Smooth muscle cell (in vitro differentiated cells): Measurements from ENCODE around the gene PROCA1. TPM values are rescaled to one million over a fixed set of nuclear protein-coding genes. Genes with fewer than 3 reads are reported as not detected.

Experiments used
- DNase-seq: peaks from one replicate; lab custom pipeline; 2025; ENCODE audit not compliant: unreplicated experiment; lab: John Stamatoyannopoulos, UW
- H2AFZ ChIP-seq: fragments of 200-600 bp; sonication (generic); 2 replicates; pipeline ENCODE4 v1.6.0; 2016; ENCODE audit warnings: antibody characterized with exemption, low read depth, mild to moderate bottlenecking
- H3F3A ChIP-seq: fragments of 200-600 bp; sonication (generic); 2 replicates; pipeline ENCODE4 v1.6.0; 2017; ENCODE audit warnings: antibody characterized with exemption, low read depth
- H3K27ac ChIP-seq: fragments of 200-600 bp; sonication (generic); 2 replicates; pipeline ENCODE4 v1.5.1; 2016; ENCODE audit warnings: low read depth, mild to moderate bottlenecking
- H3K27me3 ChIP-seq: fragments of 200-600 bp; sonication (generic); 2 replicates; pipeline ENCODE4 v1.6.1; 2016; ENCODE audit warnings: low read depth, mild to moderate bottlenecking
- H3K36me3 ChIP-seq: fragments of 200-600 bp; sonication (generic); 2 replicates; pipeline ENCODE4 v1.5.1; 2016; ENCODE audit warnings: low read depth
- H3K4me1 ChIP-seq: fragments of 200-600 bp; sonication (generic); 2 replicates; pipeline ENCODE4 v1.5.1; 2016; ENCODE audit warnings: low read depth
- H3K4me2 ChIP-seq: fragments of 200-600 bp; sonication (generic); 2 replicates; pipeline ENCODE4 v1.6.0; 2016; ENCODE audit warnings: mild to moderate bottlenecking
- H3K4me3 ChIP-seq: fragments of 200-600 bp; sonication (generic); 2 replicates; pipeline ENCODE4 v1.5.1; 2016; ENCODE audit warnings: mild to moderate bottlenecking
- H3K79me2 ChIP-seq: fragments of 200-600 bp; sonication (generic); 2 replicates; pipeline ENCODE4 v1.6.0; 2016; ENCODE audit warnings: low read depth, mild to moderate bottlenecking
- H3K9ac ChIP-seq: fragments of 200-600 bp; sonication (generic); 2 replicates; pipeline ENCODE4 v1.6.0; 2016; ENCODE audit warnings: low read depth
- H3K9me3 ChIP-seq: fragments of 200-600 bp; sonication (generic); replicated peaks from 2 replicates; pipeline ENCODE4 v1.5.1; 2016; ENCODE audit warnings: low read depth
- H4K20me1 ChIP-seq: fragments of 200-600 bp; sonication (generic); 2 replicates; pipeline ENCODE4 v1.6.0; 2016; ENCODE audit warnings: low read depth
- WGBS: methylation state at CpG from one replicate; pipeline ENCODE4 v1.1.7; 2016; ENCODE audit warnings: low lambda C conversion rate; 5-methylcytosine and 5-hydroxymethylcytosine counted together
- polyA plus RNA-seq: library from polyadenylated mRNA; unstranded; fragments of >200 nt; fragmentation: Nextera tagmentation; extraction: Ambion mirVana; gene quantifications from 2 replicates; pipeline ENCODE4 v1.2.1, GENCODE V29; 2016
- total RNA-seq: library from RNA; depleted of rRNA; stranded (reverse); fragments of >200 nt; gene quantifications from 2 replicates; pipeline ENCODE4 v1.2.3, GENCODE V29; 2014
- TF ChIP-seq, protein P1 (sequence below): fragments of 200-600 bp; sonication (generic); IDR thresholded peaks from 2 replicates; pipeline ENCODE4 v1.5.1; 2017; ENCODE audit warnings: borderline replicate concordance, mild to moderate bottlenecking, antibody characterized with exemption; ENCODE audit not compliant: insufficient read depth, poor library complexity, severe bottlenecking

PROCA1 gene
- total RNA-seq (1.9 and 3.0 TPM in 2 replicates), polyA plus RNA-seq (1.8 and 3.0 TPM in 2 replicates)

GRCh38 chr17:28711723-28712031, at the start of gene PROCA1:
Gene PROCA1 (minus strand): TSS chr17:28711888. CDS start chr17:28711660, 228 bp downstream.
- H3K4me3 ChIP-seq: peak within 1 kb of the TSS; percentile 66
- peaks cover 29% of the 10 kb centered on the region for H3F3A ChIP-seq
- peaks cover 18% of the 10 kb centered on the region for H3K4me1 ChIP-seq
- no peaks in the 10 kb centered on the region for H3K36me3 ChIP-seq
- peak within 1 kb of the TSS; percentile 63 for H3K9ac ChIP-seq
- no peak for DNase-seq
- peak within 1 kb of the TSS; percentile 81 for H3K27ac ChIP-seq
- TF ChIP-seq, protein P1, sequence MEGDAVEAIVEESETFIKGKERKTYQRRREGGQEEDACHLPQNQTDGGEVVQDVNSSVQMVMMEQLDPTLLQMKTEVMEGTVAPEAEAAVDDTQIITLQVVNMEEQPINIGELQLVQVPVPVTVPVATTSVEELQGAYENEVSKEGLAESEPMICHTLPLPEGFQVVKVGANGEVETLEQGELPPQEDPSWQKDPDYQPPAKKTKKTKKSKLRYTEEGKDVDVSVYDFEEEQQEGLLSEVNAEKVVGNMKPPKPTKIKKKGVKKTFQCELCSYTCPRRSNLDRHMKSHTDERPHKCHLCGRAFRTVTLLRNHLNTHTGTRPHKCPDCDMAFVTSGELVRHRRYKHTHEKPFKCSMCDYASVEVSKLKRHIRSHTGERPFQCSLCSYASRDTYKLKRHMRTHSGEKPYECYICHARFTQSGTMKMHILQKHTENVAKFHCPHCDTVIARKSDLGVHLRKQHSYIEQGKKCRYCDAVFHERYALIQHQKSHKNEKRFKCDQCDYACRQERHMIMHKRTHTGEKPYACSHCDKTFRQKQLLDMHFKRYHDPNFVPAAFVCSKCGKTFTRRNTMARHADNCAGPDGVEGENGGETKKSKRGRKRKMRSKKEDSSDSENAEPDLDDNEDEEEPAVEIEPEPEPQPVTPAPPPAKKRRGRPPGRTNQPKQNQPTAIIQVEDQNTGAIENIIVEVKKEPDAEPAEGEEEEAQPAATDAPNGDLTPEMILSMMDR: no peak
- peaks cover 12% of the 10 kb centered on the region for H3K79me2 ChIP-seq
- H3K27me3 ChIP-seq: no peaks in the 10 kb centered on the region
- H3K9me3 ChIP-seq: no peaks in the 10 kb centered on the region
- peaks cover 23% of the 10 kb centered on the region for H4K20me1 ChIP-seq
- no peak within 1 kb of the TSS for H2AFZ ChIP-seq
- H3K4me2 ChIP-seq: peak within 1 kb of the TSS; percentile 96
- WGBS: 0% methylated on average over 19 of the region's 20 CpGs

DNA sequence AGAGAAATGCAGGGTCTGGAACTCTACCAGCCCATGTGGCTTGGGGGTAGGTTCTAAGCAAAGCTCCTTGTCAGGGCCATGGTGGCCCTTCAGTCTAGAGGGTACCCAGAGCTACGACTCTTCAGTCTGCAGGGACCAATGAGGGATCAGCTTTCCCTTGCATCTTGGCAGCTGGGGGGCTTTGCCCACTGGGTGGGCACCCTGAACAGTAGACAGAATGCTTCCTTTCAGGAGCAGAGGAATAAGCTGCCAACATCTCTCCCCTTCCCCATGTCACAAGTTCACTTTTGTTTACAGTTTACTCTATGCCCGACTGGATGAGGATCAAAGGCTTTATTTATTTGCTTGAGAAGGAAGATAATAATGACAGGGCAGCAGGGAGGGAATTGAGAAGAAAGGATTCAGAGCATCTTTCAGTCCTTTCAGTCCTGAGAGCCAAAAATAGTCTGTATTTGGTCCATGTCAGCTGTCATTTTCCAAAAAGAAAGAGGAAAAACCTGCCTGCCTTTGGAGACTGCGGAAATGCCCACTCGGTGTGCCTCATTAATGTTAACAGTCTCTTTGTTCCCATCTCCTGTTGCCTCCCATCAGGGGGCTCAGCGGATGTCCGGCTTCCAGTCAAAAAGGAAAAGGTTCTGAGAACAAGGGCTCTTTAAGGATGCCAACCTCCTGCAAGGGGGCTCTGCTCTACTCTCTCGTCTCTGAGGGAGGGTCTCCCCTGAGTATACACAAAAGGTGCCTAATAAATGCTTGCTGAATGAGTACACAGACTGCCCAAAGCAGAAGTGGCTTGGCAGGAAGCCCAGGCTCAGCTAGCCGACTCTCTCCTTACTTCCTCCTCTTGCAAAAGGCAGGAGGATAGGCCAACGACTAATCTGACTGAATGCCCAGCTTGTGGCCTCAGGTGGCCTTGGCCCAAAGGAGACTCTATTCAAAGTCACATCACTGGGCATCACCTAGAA, 49.2 kb upstream of the PROCA1 start:
- Histone ChIP-seq H2AFZ (no peak overlapping the region), H3K9ac (no peak overlapping the region), H3K27me3 (no peaks in the 10 kb centered on the region), H3K27ac (no peak overlapping the region), H3K36me3 (no peaks in the 10 kb centered on the region), H3F3A (peaks cover 6% of the 10 kb centered on the region), H3K4me2 (no peak overlapping the region), H3K79me2 (no peaks in the 10 kb centered on the region), H3K9me3 (no peaks in the 10 kb centered on the region), H3K4me3 (no peak overlapping the region), H4K20me1 (peaks cover 71% of the 10 kb centered on the region), H3K4me1 (peaks cover 18% of the 10 kb centered on the region)
- DNase-seq: no peak
- TF ChIP-seq, protein P1: no peak
- 61% methylated on average over 9 of the region's 9 CpGs for WGBS

DNA sequence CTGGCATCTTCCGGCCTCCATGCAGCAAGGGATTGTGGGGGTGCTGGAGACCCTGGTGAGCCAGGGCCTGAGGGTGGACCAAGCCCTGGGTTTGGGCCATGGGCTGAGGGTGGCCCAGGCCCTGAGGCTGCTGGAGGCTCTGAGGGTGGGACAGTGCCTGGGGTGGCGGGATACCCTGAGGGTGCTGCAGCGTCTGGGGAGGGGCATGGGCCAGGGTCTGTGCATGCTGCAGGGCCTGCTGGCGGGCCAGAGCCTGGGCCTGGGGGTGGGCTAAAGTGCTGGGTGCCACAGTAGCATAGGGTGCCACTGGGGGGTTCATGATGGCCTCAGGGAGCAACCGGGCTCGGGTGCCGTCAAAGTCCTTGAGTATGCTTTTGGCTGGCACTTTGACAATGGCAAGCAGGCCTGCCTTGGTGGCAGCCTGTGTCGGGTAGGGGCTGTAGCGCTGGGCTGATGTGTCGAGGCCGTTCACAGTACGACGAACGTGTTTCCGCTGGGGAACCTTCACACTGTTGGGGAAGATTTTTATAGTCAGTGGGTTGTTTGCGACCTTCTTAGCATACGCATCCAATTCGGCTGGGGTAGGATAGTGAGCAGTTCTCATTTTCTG, 47.7 kb upstream of the PROCA1 start:
- Histone ChIP-seq H4K20me1 (peaks cover 76% of the 10 kb centered on the region), H3K36me3 (no peaks in the 10 kb centered on the region), H2AFZ (no peak overlapping the region), H3K4me3 (no peak overlapping the region), H3F3A (no peaks in the 10 kb centered on the region), H3K79me2 (no peaks in the 10 kb centered on the region), H3K27ac (no peak overlapping the region), H3K4me2 (no peak overlapping the region), H3K27me3 (no peaks in the 10 kb centered on the region), H3K9me3 (no peaks in the 10 kb centered on the region), H3K9ac (no peak overlapping the region), H3K4me1 (peaks cover 18% of the 10 kb centered on the region)
- DNase-seq: no peak
- WGBS: 97% methylated on average over 17 of the region's 18 CpGs
- TF ChIP-seq, protein P1: no peak
